Muscle layer of duodenum (tissue), 2 donors: ENCODE data around the gene KANK2.

Experiments
- H3K27ac ChIP-seq: one replicate; pipeline ENCODE4 v1.7.0; 2013; ENCODE audit warnings: mild to moderate bottlenecking, low read length
- H3K27me3 ChIP-seq: one replicate; pipeline ENCODE4 v1.7.0; 2013; ENCODE audit warnings: low read depth, mild to moderate bottlenecking, control low read depth, low read length
- H3K36me3 ChIP-seq, 2 donors: one replicate each; pipeline ENCODE4 v1.7.0; 2013; ENCODE audit warnings: low read length in 2 of 2, control low read depth in 1 of 2, mild to moderate bottlenecking in 1 of 2; ENCODE audit not compliant: insufficient read depth in 2 of 2, control insufficient read depth in 1 of 2
- H3K4me1 ChIP-seq, 2 donors: one replicate each; pipeline ENCODE4 v1.7.0; 2013; ENCODE audit warnings: low read length in 2 of 2, mild to moderate bottlenecking in 2 of 2, control low read depth in 1 of 2, moderate library complexity in 1 of 2; ENCODE audit not compliant: insufficient read depth in 2 of 2, control insufficient read depth in 1 of 2
- H3K4me3 ChIP-seq, 2 donors: one replicate each; pipeline ENCODE4 v1.7.0; 2013; ENCODE audit warnings: low read length in 2 of 2, low read depth in 1 of 2, mild to moderate bottlenecking in 1 of 2
- H3K9me3 ChIP-seq, 2 donors: one replicate each; pipeline ENCODE4 v1.7.0; 2013; ENCODE audit warnings: low read length in 2 of 2, control low read depth in 1 of 2, mild to moderate bottlenecking in 1 of 2; ENCODE audit not compliant: control insufficient read depth in 1 of 2
- donor health status: healthy.

Gene KANK2

GRCh38 chr19:11203194-11204075 lies 6.1 kb upstream of the KANK2 start:
- Histone ChIP-seq H3K4me3 (peak overlapping the region in 1 of 2 donors; percentile 49), H3K27ac (peak overlapping the region; percentile 92), H3K9me3 (no peaks in the 10 kb centered on the region), H3K36me3 (peaks cover 0 to 11% of the 10 kb centered on the region in 2 donors), H3K4me1 (peaks cover 0 to 29% of the 10 kb centered on the region in 2 donors), H3K27me3 (no peaks in the 10 kb centered on the region)

GRCh38 chr19:11202488-11203193 lies 5.3 kb upstream of the KANK2 start:
- no peaks in the 10 kb centered on the region for H3K27me3 ChIP-seq
- H3K27ac ChIP-seq = peak overlapping the region; percentile 92
- peak overlapping the region in 1 of 2 donors; percentile 49 for H3K4me3 ChIP-seq
- peaks cover 0 to 10% of the 10 kb centered on the region in 2 donors for H3K36me3 ChIP-seq
- H3K4me1 ChIP-seq = peaks cover 0 to 36% of the 10 kb centered on the region in 2 donors
- H3K9me3 ChIP-seq = no peaks in the 10 kb centered on the region

GRCh38 chr19:11201791-11202190 lies 4.4 kb upstream of the KANK2 start:
- peaks cover 0 to 36% of the 10 kb centered on the region in 2 donors for H3K4me1 ChIP-seq
- H3K27ac ChIP-seq = no peak overlapping the region

GRCh38 chr19:11200931-11201330 lies 3.6 kb upstream of the KANK2 start:
- no peaks in the 10 kb centered on the region for H3K27me3 ChIP-seq
- peaks cover 0 to 10% of the 10 kb centered on the region in 2 donors for H3K36me3 ChIP-seq
- H3K4me3 ChIP-seq = no peak overlapping the region
- no peaks in the 10 kb centered on the region for H3K9me3 ChIP-seq
- H3K27ac ChIP-seq = no peak overlapping the region
- H3K4me1 ChIP-seq = peaks cover 0 to 41% of the 10 kb centered on the region in 2 donors

More at GRCh38 chr19:11201791-11202190, 4.4 kb upstream of the KANK2 start:
- no peaks in the 10 kb centered on the region for H3K9me3 ChIP-seq
- no peaks in the 10 kb centered on the region for H3K27me3 ChIP-seq
- no peak overlapping the region for H3K4me3 ChIP-seq
- peaks cover 0 to 10% of the 10 kb centered on the region in 2 donors for H3K36me3 ChIP-seq

GRCh38 chr19:11200015-11200574 lies 2.8 kb upstream of the KANK2 start:
- Histone ChIP-seq H3K27me3 (no peaks in the 10 kb centered on the region), H3K36me3 (peaks cover 0 to 10% of the 10 kb centered on the region in 2 donors), H3K4me3 (no peak overlapping the region), H3K27ac (no peak overlapping the region), H3K4me1 (peaks cover 0 to 41% of the 10 kb centered on the region in 2 donors), H3K9me3 (no peaks in the 10 kb centered on the region)

- Histone ChIP-seq H3K36me3 (peaks cover 0 to 10% of the 10 kb centered on the region in 2 donors), H3K9me3 (no peaks in the 10 kb centered on the region), H3K27me3 (no peaks in the 10 kb centered on the region), H3K27ac (no peak overlapping the region), H3K4me1 (peaks cover 2 to 41% of the 10 kb centered on the region in 2 donors), H3K4me3 (no peak overlapping the region)
Measured at GRCh38 chr19:11199517-11199916, 2.2 kb upstream of the KANK2 start.

- H3K36me3 ChIP-seq = peaks cover 0 to 10% of the 10 kb centered on the region in 2 donors
- H3K9me3 ChIP-seq = no peaks in the 10 kb centered on the region
- peaks cover 2 to 41% of the 10 kb centered on the region in 2 donors for H3K4me1 ChIP-seq
- H3K27ac ChIP-seq = no peak overlapping the region
- no peaks in the 10 kb centered on the region for H3K27me3 ChIP-seq
- H3K4me3 ChIP-seq = no peak overlapping the region
Measured at GRCh38 chr19:11198769-11199424, 1.6 kb upstream of the KANK2 start.

GRCh38 chr19:11198175-11198534 lies 810 bp upstream of the KANK2 start:
- no peaks in the 10 kb centered on the region for H3K9me3 ChIP-seq
- peaks cover 0 to 17% of the 10 kb centered on the region in 2 donors for H3K36me3 ChIP-seq
- peak overlapping the region; percentile 7 to 79 for H3K4me3 ChIP-seq
- no peak overlapping the region for H3K27ac ChIP-seq
- peaks cover 2 to 43% of the 10 kb centered on the region in 2 donors for H3K4me1 ChIP-seq
- H3K27me3 ChIP-seq = no peaks in the 10 kb centered on the region

GRCh38 chr19:11196406-11197287 lies 698 bp downstream of the KANK2 start:
- Histone ChIP-seq H3K4me3 (peak overlapping the region; percentile 79 to 83), H3K27ac (peak overlapping the region; percentile 77), H3K9me3 (no peaks in the 10 kb centered on the region), H3K27me3 (no peaks in the 10 kb centered on the region), H3K36me3 (peaks cover 0 to 25% of the 10 kb centered on the region in 2 donors), H3K4me1 (peaks cover 4 to 54% of the 10 kb centered on the region in 2 donors)

- Histone ChIP-seq H3K4me3 (peak overlapping the region; percentile 49 to 79), H3K9me3 (no peaks in the 10 kb centered on the region), H3K4me1 (peaks cover 7 to 64% of the 10 kb centered on the region in 2 donors), H3K27me3 (no peaks in the 10 kb centered on the region), H3K36me3 (peaks cover 0 to 21% of the 10 kb centered on the region in 2 donors), H3K27ac (peak overlapping the region; percentile 67)
Measured at GRCh38 chr19:11195681-11196080, 1.7 kb downstream of the KANK2 start.
